ENCODE results near the gene SALL1. TPM values are rescaled to one million over a fixed set of nuclear protein-coding genes. Genes with fewer than 3 reads are reported as not detected.

The SALL1 gene
- total and polyA plus RNA-seq, 2 of the 8 experiments (the other 6 are each of a cell fraction or from before 2014, with no cell fraction given): 33.7 to 56.8 TPM

DNA sequence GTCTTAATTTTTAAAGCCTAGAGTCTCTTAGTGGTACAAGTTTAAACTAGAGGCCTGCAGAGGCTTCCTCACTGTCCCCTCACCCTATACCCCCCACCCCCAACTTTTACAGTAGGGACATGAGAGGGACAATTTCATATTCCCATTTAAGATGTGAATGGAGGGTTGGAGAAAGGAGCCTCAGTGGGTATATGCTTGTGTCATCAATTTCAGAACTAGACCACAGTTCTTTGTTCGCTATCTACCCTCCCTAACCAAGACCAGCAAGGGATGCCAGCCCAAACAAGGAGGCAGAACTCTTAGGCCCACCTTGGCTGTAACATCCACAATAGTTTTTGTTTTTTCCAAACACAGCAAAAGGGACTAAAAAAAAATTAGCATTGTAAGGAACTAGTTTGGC is 14.0 kb upstream of the SALL1 start (continued):
- no peak for TF ChIP-seq CHD7 (IDR thresholded peaks at IDR 0.05; ENCODE audit: insufficient replicate concordance, low read length)
- no peak for TF ChIP-seq EZH2 (IDR thresholded peaks at IDR 0.05; ENCODE audit: low read depth, low read length, severe bottlenecking)
- TF ChIP-seq SP2 (IDR thresholded peaks at IDR 0.05; ENCODE audit: low read length): no peak
- no peak for TF ChIP-seq KDM1A (IDR thresholded peaks at IDR 0.05; ENCODE audit: borderline replicate concordance, low read length)
- no peak for TF ChIP-seq RNF2 (IDR thresholded peaks at IDR 0.05; ENCODE audit: borderline replicate concordance, low read depth, low read length, missing control alignments, poor library complexity, severe bottlenecking)

Measured in H1 (cell line).